GM23338 (cell line): ENCODE data around the gene FASTKD1. TPM values are rescaled to one million over a fixed set of nuclear protein-coding genes. Genes with fewer than 3 reads are reported as not detected.

Experiments used
- ATAC-seq: fragments of 200-7000 bp; cut with Tn5 transposase; 3 replicates; pipeline ENCODE4 v1.9.1; 2020
- DNase-seq: peaks from one replicate; pipeline ENCODE4 v3.0.0-alpha.2; 2015; ENCODE audit warnings: low spot score
- H2AFZ ChIP-seq: fragments of 200-600 bp; sonication (generic); 2 replicates; pipeline ENCODE4 v1.8.0; 2016; ENCODE audit warnings: antibody characterized with exemption, mild to moderate bottlenecking, moderate library complexity
- H3F3A ChIP-seq: fragments of 200-600 bp; sonication (generic); replicated peaks from 2 replicates; pipeline ENCODE4 v1.8.0; 2017; ENCODE audit warnings: antibody characterized with exemption, mixed run types, low read depth
- H3K27ac ChIP-seq: fragments of 200-600 bp; sonication (generic); 2 replicates; pipeline ENCODE4 v1.6.1; 2016; ENCODE audit warnings: low read depth
- H3K27me3 ChIP-seq: fragments of 200-600 bp; sonication (generic); 2 replicates; pipeline ENCODE4 v1.8.0; 2016; ENCODE audit warnings: mild to moderate bottlenecking, mixed run types, moderate library complexity; ENCODE audit not compliant: insufficient read depth
- H3K36me3 ChIP-seq: fragments of 200-600 bp; sonication (generic); 2 replicates; pipeline ENCODE4 v1.8.0; 2016; ENCODE audit warnings: mild to moderate bottlenecking; ENCODE audit not compliant: insufficient read depth
- H3K4me1 ChIP-seq: fragments of 200-600 bp; sonication (generic); 2 replicates; pipeline ENCODE4 v1.8.0; 2016; ENCODE audit warnings: mild to moderate bottlenecking, moderate library complexity; ENCODE audit not compliant: insufficient read depth
- H3K4me2 ChIP-seq: fragments of 200-600 bp; sonication (generic); 2 replicates; pipeline ENCODE4 v1.7.1; 2017; ENCODE audit warnings: mixed run types
- H3K4me3 ChIP-seq: fragments of 200-600 bp; sonication (generic); 2 replicates; pipeline ENCODE4 v1.6.1; 2016; ENCODE audit warnings: mixed run types
- H3K79me2 ChIP-seq: fragments of 200-600 bp; sonication (generic); replicated peaks from 2 replicates; pipeline ENCODE4 v1.8.0; 2017; ENCODE audit warnings: mild to moderate bottlenecking; ENCODE audit not compliant: insufficient read depth
- H3K9me2 ChIP-seq: fragments of 200-600 bp; sonication (generic); 2 replicates; pipeline ENCODE4 v1.8.0; 2017; ENCODE audit not compliant: insufficient read depth
- H4K20me1 ChIP-seq: fragments of 200-600 bp; sonication (generic); replicated peaks from 2 replicates; pipeline ENCODE4 v1.8.0; 2017; ENCODE audit warnings: mild to moderate bottlenecking; ENCODE audit not compliant: insufficient read depth
- H3K27ac Mint-ChIP-seq: 2 replicates; pipeline ENCODE4 v1.8.0; 2020; ENCODE audit warnings: inconsistent platforms, mild to moderate bottlenecking, moderate library complexity, mixed read lengths
- H3K27me3 Mint-ChIP-seq: 3 replicates; pipeline ENCODE4 v1.8.0; 2022; ENCODE audit warnings: low read depth, mild to moderate bottlenecking, moderate library complexity, mixed read lengths, inconsistent platforms; ENCODE audit not compliant: insufficient read depth, poor library complexity
- H3K36me3 Mint-ChIP-seq: 3 replicates; pipeline ENCODE4 v1.8.0; 2021; ENCODE audit warnings: low read depth, mild to moderate bottlenecking, inconsistent platforms, moderate library complexity, mixed read lengths
- H3K4me1 Mint-ChIP-seq: 3 replicates; pipeline ENCODE4 v1.8.0; 2020; ENCODE audit warnings: mild to moderate bottlenecking, inconsistent platforms, mixed read lengths
- H3K4me3 Mint-ChIP-seq: 3 replicates; pipeline ENCODE4 v1.8.0; 2021; ENCODE audit warnings: moderate library complexity, mild to moderate bottlenecking, inconsistent platforms, mixed read lengths
- H3K9me3 Mint-ChIP-seq: 3 replicates; pipeline ENCODE4 v1.8.0; 2020; ENCODE audit warnings: moderate library complexity, mild to moderate bottlenecking, inconsistent platforms, mixed read lengths
- CREB1 ChIP-seq: fragments of 250-450 bp; sonication (Bioruptor Pico); IDR thresholded peaks from 2 replicates; pipeline ENCODE4 v1.5.0; 2020; ENCODE audit warnings: low read depth, mild to moderate bottlenecking, moderate library complexity
- CTCF ChIP-seq, 2 experiments: fragments of 200-600 bp in 1 of 2; sonication (generic) in 1 of 2; conservative IDR thresholded peaks; 2 replicates each; pipeline versions ENCODE4 v1.5.1 to v1.6.1; 2016 to 2017; ENCODE audit warnings: antibody characterized with exemption in 2 of 2, low read depth in 2 of 2, mild to moderate bottlenecking in 2 of 2, moderate library complexity in 1 of 2
- ETS1 ChIP-seq: IDR thresholded peaks from 2 replicates; pipeline ENCODE4 v1.6.1; 2016; ENCODE audit warnings: antibody characterized with exemption
- EZH2 ChIP-seq: fragments of 200-600 bp; sonication (generic); IDR thresholded peaks from one replicate; pipeline ENCODE4 v1.8.0; 2017; ENCODE audit warnings: antibody characterized with exemption, mild to moderate bottlenecking, low read depth; ENCODE audit not compliant: unreplicated experiment
- EZH2phosphoT487 ChIP-seq: fragments of 200-600 bp; sonication (generic); IDR thresholded peaks from one replicate; pipeline ENCODE4 v1.8.1; 2018; ENCODE audit warnings: antibody characterized with exemption; ENCODE audit not compliant: unreplicated experiment
- JUNB ChIP-seq: IDR thresholded peaks from one replicate; pipeline ENCODE4 v1.6.1; 2016; ENCODE audit warnings: antibody characterized with exemption; ENCODE audit not compliant: unreplicated experiment
- NANOG ChIP-seq: IDR thresholded peaks from 2 replicates; pipeline ENCODE4 v1.6.1; 2016; ENCODE audit warnings: antibody characterized with exemption, borderline replicate concordance
- POLR2AphosphoS5 ChIP-seq: IDR thresholded peaks from 2 replicates; pipeline ENCODE4 v1.6.1; 2016; ENCODE audit warnings: antibody characterized with exemption, low read depth
- STAT1 ChIP-seq: IDR thresholded peaks from one replicate; pipeline ENCODE4 v1.6.1; 2016; ENCODE audit warnings: antibody characterized with exemption; ENCODE audit not compliant: unreplicated experiment
- ZNF114 ChIP-seq: fragments of 250-450 bp; sonication (Bioruptor Pico); IDR thresholded peaks from 2 replicates; pipeline ENCODE4 v1.5.0; 2020; ENCODE audit warnings: mild to moderate bottlenecking, moderate library complexity
- ZNF331 ChIP-seq: fragments of 250-450 bp; sonication (Bioruptor Pico); IDR thresholded peaks from 2 replicates; pipeline ENCODE4 v1.5.0; 2020; ENCODE audit warnings: low read depth, mild to moderate bottlenecking, moderate library complexity
- ZNF462 ChIP-seq: fragments of 250-450 bp; sonication (Bioruptor Pico); IDR thresholded peaks from 2 replicates; pipeline ENCODE4 v1.5.0; 2020; ENCODE audit warnings: mild to moderate bottlenecking, moderate library complexity
- polyA plus RNA-seq: library from polyadenylated mRNA; unstranded; fragments of >200 nt; fragmentation: Nextera tagmentation; extraction: Ambion mirVana; gene quantifications from 2 replicates; pipeline ENCODE4 v1.2.1, GENCODE V29; 2016
- total RNA-seq: library from RNA; depleted of rRNA; stranded (reverse); fragments of >200 nt; shearing (Covaris generic); gene quantifications from 2 replicates; pipeline ENCODE4 v1.2.3, GENCODE V29; 2014
- TF ChIP-seq, protein P1 (sequence below): IDR thresholded peaks from one replicate; pipeline ENCODE4 v1.6.1; 2018; ENCODE audit warnings: antibody characterized with exemption; ENCODE audit not compliant: unreplicated experiment

FASTKD1 gene
- total and polyA plus RNA-seq, 2 experiments from 2014 or later = 49.0 to 53.3 TPM

DNA sequence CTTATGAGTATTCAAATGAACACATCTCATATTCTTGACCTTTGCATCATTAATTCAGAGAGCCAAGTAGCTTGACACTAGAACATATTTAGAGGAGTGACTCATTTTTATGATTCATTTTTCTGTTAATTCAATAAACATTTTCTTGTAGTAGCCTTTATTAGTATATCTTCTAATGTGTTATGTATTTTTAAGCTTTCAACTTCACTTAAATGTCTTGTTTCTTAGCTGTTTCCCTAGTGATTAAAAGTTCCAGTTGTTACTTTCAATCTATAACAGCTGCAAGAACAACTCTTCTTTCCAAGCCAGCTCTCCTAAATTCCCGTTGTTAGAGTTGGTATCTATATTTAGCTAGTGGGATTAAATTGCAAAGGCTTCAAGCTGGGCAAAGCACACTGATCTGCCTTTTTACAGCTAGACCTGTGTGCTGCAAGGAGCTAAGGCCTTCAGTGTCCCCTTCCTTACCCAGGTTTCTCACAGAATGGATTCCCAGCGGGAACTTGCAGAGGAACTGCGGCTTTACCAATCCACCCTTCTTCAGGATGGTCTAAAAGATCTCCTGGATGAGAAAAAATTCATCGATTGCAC is 64.3 kb downstream of the FASTKD1 start, which contains the start of gene KLHL41:
Gene KLHL41, plus strand, starts transcription at position 405 of the 588 bp plus-strand sequence. Its CDS starts 77 bp downstream, at position 482.
- TF ChIP-seq EZH2phosphoT487 (no peak), STAT1 (no peak), POLR2AphosphoS5 (no peak), EZH2 (no peak), NANOG (no peak), JUNB (no peak), ETS1 (no peak), CTCF (conservative IDR thresholded peaks at IDR 0.05; ENCODE audit: low read depth in 2 of 2) (no peak), CREB1 (CRISPR knock-in tag) (no peak), ZNF462 (no peak), ZNF114 (CRISPR knock-in tag) (no peak), ZNF331 (CRISPR knock-in tag) (no peak)
- TF ChIP-seq, protein P1, sequence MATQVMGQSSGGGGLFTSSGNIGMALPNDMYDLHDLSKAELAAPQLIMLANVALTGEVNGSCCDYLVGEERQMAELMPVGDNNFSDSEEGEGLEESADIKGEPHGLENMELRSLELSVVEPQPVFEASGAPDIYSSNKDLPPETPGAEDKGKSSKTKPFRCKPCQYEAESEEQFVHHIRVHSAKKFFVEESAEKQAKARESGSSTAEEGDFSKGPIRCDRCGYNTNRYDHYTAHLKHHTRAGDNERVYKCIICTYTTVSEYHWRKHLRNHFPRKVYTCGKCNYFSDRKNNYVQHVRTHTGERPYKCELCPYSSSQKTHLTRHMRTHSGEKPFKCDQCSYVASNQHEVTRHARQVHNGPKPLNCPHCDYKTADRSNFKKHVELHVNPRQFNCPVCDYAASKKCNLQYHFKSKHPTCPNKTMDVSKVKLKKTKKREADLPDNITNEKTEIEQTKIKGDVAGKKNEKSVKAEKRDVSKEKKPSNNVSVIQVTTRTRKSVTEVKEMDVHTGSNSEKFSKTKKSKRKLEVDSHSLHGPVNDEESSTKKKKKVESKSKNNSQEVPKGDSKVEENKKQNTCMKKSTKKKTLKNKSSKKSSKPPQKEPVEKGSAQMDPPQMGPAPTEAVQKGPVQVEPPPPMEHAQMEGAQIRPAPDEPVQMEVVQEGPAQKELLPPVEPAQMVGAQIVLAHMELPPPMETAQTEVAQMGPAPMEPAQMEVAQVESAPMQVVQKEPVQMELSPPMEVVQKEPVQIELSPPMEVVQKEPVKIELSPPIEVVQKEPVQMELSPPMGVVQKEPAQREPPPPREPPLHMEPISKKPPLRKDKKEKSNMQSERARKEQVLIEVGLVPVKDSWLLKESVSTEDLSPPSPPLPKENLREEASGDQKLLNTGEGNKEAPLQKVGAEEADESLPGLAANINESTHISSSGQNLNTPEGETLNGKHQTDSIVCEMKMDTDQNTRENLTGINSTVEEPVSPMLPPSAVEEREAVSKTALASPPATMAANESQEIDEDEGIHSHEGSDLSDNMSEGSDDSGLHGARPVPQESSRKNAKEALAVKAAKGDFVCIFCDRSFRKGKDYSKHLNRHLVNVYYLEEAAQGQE = no peak
- no peaks in the 10 kb centered on the region for H3K9me2 ChIP-seq
- Mint-ChIP-seq H3K27me3 (no peaks in the 10 kb centered on the region), H3K4me1 (peaks cover 9% of the 10 kb centered on the region; the same call in 2 of the 3 replicates), H3K27ac (no peak within 1 kb of the TSS), H3K36me3 (peaks cover 13% of the 10 kb centered on the region; the same call in 2 of the 3 replicates), H3K4me3 (no peak within 1 kb of the TSS), H3K9me3 (peaks cover 14% of the 10 kb centered on the region)
- H4K20me1 ChIP-seq = no peaks in the 10 kb centered on the region
- H3K27me3 ChIP-seq = no peaks in the 10 kb centered on the region
- ATAC-seq (peak; percentile 75), DNase-seq (no peak)
- H3K4me2 ChIP-seq = no peak within 1 kb of the TSS
- H3K4me1 ChIP-seq = no peaks in the 10 kb centered on the region
- no peaks in the 10 kb centered on the region for H3F3A ChIP-seq
- H2AFZ ChIP-seq = no peak within 1 kb of the TSS; the same call in 1 of the 2 replicates
- no peaks in the 10 kb centered on the region for H3K79me2 ChIP-seq
- no peak within 1 kb of the TSS for H3K4me3 ChIP-seq
- H3K36me3 ChIP-seq = no peaks in the 10 kb centered on the region
- no peak within 1 kb of the TSS for H3K27ac ChIP-seq
